ENCODE measurements around the gene CARMIL3.
"Not testable (repeated sequence)": the region's sequence is repeated elsewhere in the genome, so short reads cannot be mapped to it uniquely, and the experiment has no call there.

The CARMIL3 gene

DNA sequence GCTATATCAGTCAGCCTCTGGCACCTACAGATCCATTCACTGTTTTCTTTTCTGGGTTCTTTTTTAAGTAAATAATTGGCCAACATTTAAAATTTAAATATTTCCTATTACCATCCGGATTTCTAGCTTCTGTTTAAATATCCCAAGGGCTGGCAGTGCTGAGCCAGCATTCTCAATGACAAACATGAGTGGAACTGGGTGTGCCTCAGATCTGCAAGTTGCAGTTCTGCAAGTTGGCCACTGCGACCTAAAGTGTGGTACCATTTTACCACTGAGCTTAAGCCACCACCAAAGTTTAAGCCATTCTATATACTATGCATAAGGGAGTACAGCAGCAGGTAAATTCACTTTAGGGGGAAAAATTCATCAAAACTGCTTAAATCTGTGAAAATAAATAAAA is 31.9 kb upstream of the CARMIL3 start:
- H3K9ac ChIP-seq (ENCODE audit: low read length in 5 of 5); H3K27ac ChIP-seq (ENCODE audit: low read depth, low read length); H3K36me3 ChIP-seq (ENCODE audit: control insufficient read depth in 5 of 5, insufficient read depth in 5 of 5, low read length in 5 of 5); H3K27me3 ChIP-seq (ENCODE audit: control insufficient read depth in 5 of 5, insufficient read depth in 4 of 5, low read length in 5 of 5); H3K4me1 ChIP-seq (ENCODE audit: control insufficient read depth in 5 of 5, insufficient read depth in 5 of 5, low read length in 5 of 5); H3K4me3 ChIP-seq (ENCODE audit: low read depth in 1 of 5, low read length in 5 of 5); H3K9me3 ChIP-seq (ENCODE audit: control insufficient read depth in 5 of 5, low read length in 5 of 5): not testable (repeated sequence)

DNA sequence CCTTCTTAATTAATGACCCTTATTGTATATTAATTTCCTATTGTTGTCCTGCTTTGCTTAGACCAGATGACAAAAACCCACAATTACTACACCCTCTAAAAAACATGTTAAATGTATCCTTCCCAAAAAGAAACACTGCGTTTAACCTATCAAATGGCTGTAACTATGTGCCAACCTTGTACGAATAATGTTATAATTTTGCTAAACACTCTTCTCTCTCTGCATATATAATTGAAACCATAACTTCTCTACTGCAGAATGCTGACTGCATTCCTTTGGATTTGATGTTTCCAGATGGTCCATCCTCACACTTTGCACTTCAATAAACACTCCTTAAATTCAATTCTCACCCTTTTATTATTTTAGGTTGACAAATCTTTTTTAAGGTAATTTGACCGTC is 31.3 kb upstream of the CARMIL3 start:
- H3K9ac ChIP-seq (ENCODE audit: low read length in 5 of 5); H3K27ac ChIP-seq (ENCODE audit: low read depth, low read length); H3K27me3 ChIP-seq (ENCODE audit: control insufficient read depth in 5 of 5, insufficient read depth in 4 of 5, low read length in 5 of 5); H3K4me1 ChIP-seq (ENCODE audit: control insufficient read depth in 5 of 5, insufficient read depth in 5 of 5, low read length in 5 of 5); H3K36me3 ChIP-seq (ENCODE audit: control insufficient read depth in 5 of 5, insufficient read depth in 5 of 5, low read length in 5 of 5); H3K4me3 ChIP-seq (ENCODE audit: low read depth in 1 of 5, low read length in 5 of 5); H3K9me3 ChIP-seq (ENCODE audit: control insufficient read depth in 5 of 5, low read length in 5 of 5): not testable (repeated sequence)

DNA sequence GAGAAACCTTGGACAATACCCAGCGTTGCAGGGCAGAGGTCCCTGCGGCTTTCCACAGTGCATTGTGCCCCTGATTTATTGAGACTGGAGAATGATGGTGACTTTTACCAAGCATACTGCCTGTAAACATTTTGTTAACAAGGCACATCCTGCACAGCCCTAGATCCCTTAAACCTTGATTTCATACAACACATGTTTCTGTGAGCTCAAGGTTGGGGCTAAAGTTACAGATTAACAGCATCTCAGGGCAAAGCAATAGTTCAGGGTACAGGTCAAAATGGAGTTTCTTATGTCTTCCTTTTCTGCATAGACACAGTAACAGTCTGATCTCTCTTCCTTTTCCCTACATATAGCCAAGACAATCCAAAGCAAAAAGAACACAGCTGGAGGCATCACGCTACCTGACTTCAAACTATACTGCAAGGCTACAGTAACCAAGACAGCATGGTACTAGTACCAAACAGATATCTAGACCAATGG is 26.8 kb upstream of the CARMIL3 start:
- H3K4me1 ChIP-seq (ENCODE audit: control insufficient read depth in 5 of 5, insufficient read depth in 5 of 5, low read length in 5 of 5); H3K27me3 ChIP-seq (ENCODE audit: control insufficient read depth in 5 of 5, insufficient read depth in 4 of 5, low read length in 5 of 5); H3K4me3 ChIP-seq (ENCODE audit: low read depth in 1 of 5, low read length in 5 of 5); H3K9ac ChIP-seq (ENCODE audit: low read length in 5 of 5); H3K9me3 ChIP-seq (ENCODE audit: control insufficient read depth in 5 of 5, low read length in 5 of 5); H3K27ac ChIP-seq (ENCODE audit: low read depth, low read length); H3K36me3 ChIP-seq (ENCODE audit: control insufficient read depth in 5 of 5, insufficient read depth in 5 of 5, low read length in 5 of 5): not testable (repeated sequence)

DNA sequence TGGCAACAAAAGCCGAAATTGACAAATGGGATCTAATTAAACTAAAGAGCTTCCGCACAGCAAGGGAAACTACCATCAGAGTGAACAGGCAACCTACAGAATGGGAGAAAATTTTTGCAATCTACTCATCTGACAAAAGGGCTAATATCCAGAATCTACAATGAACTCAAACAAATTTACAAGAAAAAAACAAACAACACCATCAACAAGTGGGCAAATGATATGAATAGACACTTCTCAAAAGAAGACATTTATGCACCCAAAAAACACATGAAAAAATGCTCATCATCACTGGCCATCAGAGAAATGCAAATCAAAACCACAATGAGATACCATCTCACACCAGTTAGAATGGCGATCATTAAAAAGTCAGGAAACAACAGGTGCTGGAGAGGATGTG is 22.1 kb upstream of the CARMIL3 start:
- not testable (repeated sequence) for H3K27ac ChIP-seq (ENCODE audit: low read depth, low read length)

DNA sequence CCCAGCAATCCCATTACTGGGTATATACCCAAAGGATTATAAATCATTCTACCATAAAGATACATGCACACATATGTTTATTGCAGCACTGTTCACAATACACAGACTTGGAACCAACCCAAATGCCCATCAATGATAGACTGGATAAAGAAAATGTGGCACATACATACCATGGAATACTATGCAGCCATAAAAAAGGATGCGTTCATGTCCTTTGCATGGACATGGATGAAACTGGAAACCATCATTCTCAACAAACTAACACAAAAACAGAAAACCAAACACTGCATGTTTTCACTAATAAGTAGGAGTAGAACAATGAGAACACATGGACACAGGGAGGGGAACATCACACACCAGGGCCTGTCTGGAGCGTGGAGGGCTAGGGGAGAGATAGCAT is 20.5 kb upstream of the CARMIL3 start:
- H3K27me3 ChIP-seq (ENCODE audit: control insufficient read depth in 5 of 5, insufficient read depth in 4 of 5, low read length in 5 of 5); H3K36me3 ChIP-seq (ENCODE audit: control insufficient read depth in 5 of 5, insufficient read depth in 5 of 5, low read length in 5 of 5); H3K4me3 ChIP-seq (ENCODE audit: low read depth in 1 of 5, low read length in 5 of 5); H3K9me3 ChIP-seq (ENCODE audit: control insufficient read depth in 5 of 5, low read length in 5 of 5); H3K9ac ChIP-seq (ENCODE audit: low read length in 5 of 5); H3K27ac ChIP-seq (ENCODE audit: low read depth, low read length): not testable (repeated sequence)
- H3K4me1 ChIP-seq (ENCODE audit: control insufficient read depth in 5 of 5, insufficient read depth in 5 of 5, low read length in 5 of 5) = peaks cover 0 to 15% (median 6%) of the 10 kb centered on the region in 5 donors

More for the DNA sequence above, 22.1 kb upstream of the CARMIL3 start:
- H3K4me1 ChIP-seq (ENCODE audit: control insufficient read depth in 5 of 5, insufficient read depth in 5 of 5, low read length in 5 of 5); H3K36me3 ChIP-seq (ENCODE audit: control insufficient read depth in 5 of 5, insufficient read depth in 5 of 5, low read length in 5 of 5); H3K9ac ChIP-seq (ENCODE audit: low read length in 5 of 5); H3K9me3 ChIP-seq (ENCODE audit: control insufficient read depth in 5 of 5, low read length in 5 of 5); H3K27me3 ChIP-seq (ENCODE audit: control insufficient read depth in 5 of 5, insufficient read depth in 4 of 5, low read length in 5 of 5); H3K4me3 ChIP-seq (ENCODE audit: low read depth in 1 of 5, low read length in 5 of 5): not testable (repeated sequence)

DNA sequence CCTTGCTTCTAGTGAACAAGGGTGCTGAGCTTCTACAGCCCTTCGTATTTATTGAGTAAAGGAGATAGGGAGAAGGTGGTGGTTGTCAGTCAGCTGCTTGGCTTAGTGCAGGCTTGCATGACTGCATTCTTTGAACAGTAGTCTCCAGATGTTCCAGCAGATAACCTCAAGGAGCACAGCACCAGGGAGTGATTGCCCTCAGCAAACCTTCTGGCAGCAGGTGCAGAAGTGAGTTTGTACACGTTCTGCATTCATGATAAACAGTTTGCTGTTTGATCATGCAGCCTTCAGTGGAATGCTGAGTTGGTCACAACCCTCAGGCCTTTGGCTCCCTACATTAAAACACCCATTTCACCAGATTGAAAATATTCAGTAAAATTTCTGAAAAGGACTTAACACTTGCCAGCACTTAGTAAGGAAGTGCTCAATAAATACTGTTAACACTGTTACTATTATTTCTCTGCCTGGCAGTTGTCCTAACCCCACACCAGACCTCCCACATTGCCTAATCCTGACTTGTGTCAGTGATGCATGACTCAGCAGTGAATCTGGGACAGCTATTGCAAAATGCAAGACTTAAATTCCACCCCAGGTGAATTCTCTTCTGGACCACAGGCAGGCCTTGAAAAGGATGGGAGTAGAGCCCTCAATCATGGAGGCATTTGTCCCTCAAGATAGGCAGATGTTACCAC is 18.9 kb upstream of the CARMIL3 start:
- Histone ChIP-seq H3K9ac (ENCODE audit: low read length in 5 of 5) (no peak overlapping the region), H3K4me3 (ENCODE audit: low read depth in 1 of 5, low read length in 5 of 5) (no peak overlapping the region), H3K27me3 (ENCODE audit: control insufficient read depth in 5 of 5, insufficient read depth in 4 of 5, low read length in 5 of 5) (no peaks in the 10 kb centered on the region), H3K36me3 (ENCODE audit: control insufficient read depth in 5 of 5, insufficient read depth in 5 of 5, low read length in 5 of 5) (no peaks in the 10 kb centered on the region), H3K27ac (ENCODE audit: low read depth, low read length) (no peak overlapping the region), H3K9me3 (ENCODE audit: control insufficient read depth in 5 of 5, low read length in 5 of 5) (peaks cover 0 to 5% (median 3%) of the 10 kb centered on the region in 5 donors), H3K4me1 (ENCODE audit: control insufficient read depth in 5 of 5, insufficient read depth in 5 of 5, low read length in 5 of 5) (peaks cover 0 to 23% (median 11%) of the 10 kb centered on the region in 5 donors)

DNA sequence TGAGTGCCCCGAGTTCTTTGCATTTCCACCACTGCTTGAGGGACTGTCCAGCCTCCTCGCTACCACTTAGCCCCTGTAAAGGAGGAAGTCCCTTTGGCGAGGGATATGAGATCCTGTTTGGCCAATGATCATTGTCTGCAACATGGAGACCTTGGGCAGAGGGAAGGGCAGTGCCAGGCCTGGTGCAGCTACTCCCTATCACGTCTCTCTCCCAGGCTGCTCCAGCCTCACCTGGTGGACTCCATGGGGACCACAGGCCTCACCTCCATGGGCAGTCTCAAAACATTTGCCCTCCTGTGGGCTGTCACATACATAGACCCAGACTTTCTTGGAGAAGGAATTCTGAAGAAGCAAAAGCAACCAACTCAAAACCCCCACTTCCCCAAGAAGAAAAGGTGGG is 16.0 kb upstream of the CARMIL3 start:
- not testable (repeated sequence) for H3K27me3 ChIP-seq (ENCODE audit: control insufficient read depth in 5 of 5, insufficient read depth in 4 of 5, low read length in 5 of 5); H3K9me3 ChIP-seq (ENCODE audit: control insufficient read depth in 5 of 5, low read length in 5 of 5); H3K36me3 ChIP-seq (ENCODE audit: control insufficient read depth in 5 of 5, insufficient read depth in 5 of 5, low read length in 5 of 5); H3K9ac ChIP-seq (ENCODE audit: low read length in 5 of 5)
- peak overlapping the region in 4 of 5 donors; percentile 73 to 80 (median 76) for H3K4me3 ChIP-seq (ENCODE audit: low read depth in 1 of 5, low read length in 5 of 5)
- peaks cover 0 to 23% (median 11%) of the 10 kb centered on the region in 5 donors for H3K4me1 ChIP-seq (ENCODE audit: control insufficient read depth in 5 of 5, insufficient read depth in 5 of 5, low read length in 5 of 5)
- H3K27ac ChIP-seq (ENCODE audit: low read depth, low read length) = peak overlapping the region; percentile 78

DNA sequence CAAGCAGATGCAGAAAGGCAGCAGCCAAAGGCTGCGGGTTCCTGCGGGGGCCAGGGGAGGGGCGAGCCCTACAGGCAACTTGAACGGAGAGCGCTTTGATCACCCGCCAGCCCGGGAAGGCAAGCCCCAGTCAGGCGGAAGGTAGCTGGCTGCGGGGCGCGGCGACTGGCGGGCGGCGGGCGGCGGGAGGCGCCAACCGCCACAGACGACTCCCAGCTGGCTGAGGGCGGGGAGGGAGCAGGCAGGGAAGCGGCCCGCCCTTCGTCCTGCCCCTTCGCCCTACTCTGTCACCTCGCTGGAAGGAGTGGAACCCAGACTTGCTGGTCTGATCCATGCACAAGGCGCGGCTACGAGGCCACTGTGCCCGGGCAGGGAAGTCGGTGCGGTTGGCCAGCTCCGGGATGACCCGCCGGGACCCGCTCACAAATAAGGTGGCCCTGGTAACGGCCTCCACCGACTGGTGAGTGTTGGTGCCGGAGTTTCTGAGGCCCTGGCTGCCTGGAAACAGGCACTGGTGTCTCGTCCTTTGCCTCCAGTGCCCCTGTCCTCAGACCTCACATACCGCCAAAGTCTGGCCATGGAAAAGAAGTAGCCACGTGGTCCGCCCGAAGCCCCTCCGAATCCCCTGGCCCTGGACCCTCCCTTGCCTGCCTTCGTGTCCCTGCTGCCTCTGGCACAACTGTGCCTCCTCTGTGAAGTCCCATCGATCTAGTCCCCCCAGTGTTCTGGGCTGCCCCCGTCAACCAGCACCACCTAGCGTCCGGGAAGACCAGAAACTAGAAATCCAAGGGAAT is 15.4 kb upstream of the CARMIL3 start:
- Histone ChIP-seq H3K4me1 (ENCODE audit: control insufficient read depth in 5 of 5, insufficient read depth in 5 of 5, low read length in 5 of 5) (peaks cover 0 to 23% (median 11%) of the 10 kb centered on the region in 5 donors), H3K9me3 (ENCODE audit: control insufficient read depth in 5 of 5, low read length in 5 of 5) (peaks cover 0 to 5% (median 3%) of the 10 kb centered on the region in 5 donors), H3K4me3 (ENCODE audit: low read depth in 1 of 5, low read length in 5 of 5) (peak overlapping the region; percentile 70 to 80 (median 75)), H3K27me3 (ENCODE audit: control insufficient read depth in 5 of 5, insufficient read depth in 4 of 5, low read length in 5 of 5) (no peaks in the 10 kb centered on the region), H3K36me3 (ENCODE audit: control insufficient read depth in 5 of 5, insufficient read depth in 5 of 5, low read length in 5 of 5) (no peaks in the 10 kb centered on the region), H3K9ac (ENCODE audit: low read length in 5 of 5) (peak overlapping the region in 4 of 5 donors; percentile 74 to 85 (median 77)), H3K27ac (ENCODE audit: low read depth, low read length) (peak overlapping the region; percentile 78)

DNA sequence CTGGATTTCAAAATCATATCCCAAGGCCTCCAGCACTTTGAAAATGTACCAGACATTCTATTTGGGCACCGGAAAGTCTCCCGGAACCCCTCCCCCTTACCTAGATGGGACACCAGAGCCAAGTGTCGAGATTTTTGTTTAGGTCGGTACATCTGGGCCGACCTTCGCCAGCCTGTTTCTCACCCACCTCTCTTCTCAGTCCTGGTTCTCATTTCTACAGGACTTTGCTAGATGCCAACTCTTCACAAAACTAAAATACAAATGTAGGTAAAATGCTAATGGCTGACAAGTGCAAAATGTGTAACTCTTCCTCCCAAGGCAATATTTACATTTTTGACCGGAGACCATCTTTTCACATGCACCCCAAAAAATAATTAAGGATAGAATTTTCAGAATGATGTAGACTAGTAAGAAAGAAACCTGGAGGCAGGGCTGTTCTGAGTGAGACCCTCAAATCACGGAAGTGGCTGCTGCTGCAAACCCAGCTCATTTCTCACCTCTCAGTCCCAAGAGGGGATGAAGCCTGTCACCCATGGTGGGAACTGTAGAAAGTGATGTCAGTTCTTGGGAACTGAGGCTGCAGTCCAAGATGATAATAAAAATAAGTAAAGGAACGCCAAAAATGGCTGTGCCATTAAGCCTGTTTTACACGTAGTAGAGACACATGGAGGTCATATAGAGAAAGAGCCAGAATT is 14.7 kb upstream of the CARMIL3 start:
- not testable (repeated sequence) for H3K9me3 ChIP-seq (ENCODE audit: control insufficient read depth in 5 of 5, low read length in 5 of 5); H3K27me3 ChIP-seq (ENCODE audit: control insufficient read depth in 5 of 5, insufficient read depth in 4 of 5, low read length in 5 of 5); H3K36me3 ChIP-seq (ENCODE audit: control insufficient read depth in 5 of 5, insufficient read depth in 5 of 5, low read length in 5 of 5)
- H3K27ac ChIP-seq (ENCODE audit: low read depth, low read length) = peak overlapping the region; percentile 78
- H3K4me1 ChIP-seq (ENCODE audit: control insufficient read depth in 5 of 5, insufficient read depth in 5 of 5, low read length in 5 of 5) = peaks cover 0 to 23% (median 11%) of the 10 kb centered on the region in 5 donors
- peak overlapping the region; percentile 70 to 80 (median 75) for H3K4me3 ChIP-seq (ENCODE audit: low read depth in 1 of 5, low read length in 5 of 5)
- peak overlapping the region in 3 of 5 donors; percentile 74 to 85 (median 76) for H3K9ac ChIP-seq (ENCODE audit: low read length in 5 of 5)

DNA sequence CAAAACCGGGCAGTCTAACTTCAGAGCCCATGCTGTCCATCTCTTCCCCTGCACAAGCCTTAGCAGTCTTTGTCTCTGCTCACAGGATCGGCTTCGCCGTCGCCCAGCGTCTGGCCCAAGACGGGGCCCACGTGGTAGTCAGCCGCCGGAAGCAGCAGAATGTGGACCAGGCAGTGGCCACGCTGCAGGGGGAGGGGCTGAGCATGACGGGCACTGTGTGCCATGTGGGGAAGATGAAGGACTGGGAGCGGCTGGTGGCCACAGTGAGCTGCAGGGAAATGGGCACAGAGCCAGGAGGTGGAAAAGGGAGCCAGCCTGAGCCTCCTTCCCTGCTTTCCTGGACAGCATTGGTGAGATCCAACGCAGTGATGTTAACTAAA is 14.2 kb upstream of the CARMIL3 start:
- H3K27me3 ChIP-seq (ENCODE audit: control insufficient read depth in 5 of 5, insufficient read depth in 4 of 5, low read length in 5 of 5) = no peaks in the 10 kb centered on the region
- H3K36me3 ChIP-seq (ENCODE audit: control insufficient read depth in 5 of 5, insufficient read depth in 5 of 5, low read length in 5 of 5) = no peaks in the 10 kb centered on the region
- no peak overlapping the region for H3K4me3 ChIP-seq (ENCODE audit: low read depth in 1 of 5, low read length in 5 of 5)
- peaks cover 0 to 3% (median under 1%) of the 10 kb centered on the region in 5 donors for H3K9me3 ChIP-seq (ENCODE audit: control insufficient read depth in 5 of 5, low read length in 5 of 5)
- H3K4me1 ChIP-seq (ENCODE audit: control insufficient read depth in 5 of 5, insufficient read depth in 5 of 5, low read length in 5 of 5) = peaks cover 0 to 23% (median 13%) of the 10 kb centered on the region in 5 donors
- no peak overlapping the region for H3K9ac ChIP-seq (ENCODE audit: low read length in 5 of 5)
- H3K27ac ChIP-seq (ENCODE audit: low read depth, low read length) = no peak overlapping the region
